HEK293 (cell line): ENCODE measurements around the gene C5.

Source experiments
- CTCF ChIA-PET: fragments of 350-600 bp; formaldehyde crosslinking; extraction: SDS; loops from one replicate; lab custom pipeline; 2021; ENCODE audit warnings: antibody characterized with exemption; lab: Yijun Ruan, JAX
- POLR2A ChIA-PET: fragments of 300-600 bp; formaldehyde crosslinking; extraction: SDS; loops from one replicate; lab custom pipeline; 2020; ENCODE audit warnings: antibody characterized with exemption, inconsistent platforms; lab: Yijun Ruan, JAX
- H3K27ac ChIP-seq: fragments of 200-500 bp; sonication (Bioruptor generic); 2 replicates; pipeline ENCODE4 v1.5.1; 2014; ENCODE audit warnings: low read depth, low read length, control low read depth, inconsistent platforms; ENCODE audit errors: extremely low read depth
- H3K36me3 ChIP-seq, 2 experiments: fragments of 200-500 bp in 1 of 2; sonication (Bioruptor generic) in 1 of 2; 1 replicate in 1 of 2; 2 replicates in 1 of 2; pipeline ENCODE4 v1.5.1; 2014 to 2017; ENCODE audit warnings: inconsistent platforms in 2 of 2, low read length in 2 of 2; ENCODE audit not compliant: control insufficient read depth in 2 of 2, insufficient read depth in 1 of 2
- H3K4me1 ChIP-seq: fragments of 200-500 bp; sonication (Bioruptor generic); 2 replicates; pipeline ENCODE4 v1.5.1; 2014; ENCODE audit warnings: mild to moderate bottlenecking, low read length, inconsistent platforms; ENCODE audit not compliant: control insufficient read depth, insufficient read depth
- H3K4me3 ChIP-seq: 2 replicates; pipeline ENCODE4 v1.5.1; 2011; ENCODE audit warnings: low read depth, mild to moderate bottlenecking, control low read depth, low read length, moderate library complexity
- H3K9me3 ChIP-seq: fragments of 200-500 bp; sonication (Bioruptor generic); 2 replicates; pipeline ENCODE4 v1.5.1; 2014; ENCODE audit warnings: low read depth, low read length, inconsistent platforms; ENCODE audit not compliant: control insufficient read depth, insufficient read depth
- EGR2 ChIP-seq: fragments of 450-650 bp; formaldehyde crosslinking; IDR thresholded peaks from 2 replicates; pipeline ENCODE4 v1.5.1; 2016; ENCODE audit warnings: low read depth, missing biosample characterization, missing genetic modification characterization
- GLI4 ChIP-seq: fragments of 450-650 bp; formaldehyde crosslinking; IDR thresholded peaks from 2 replicates; pipeline ENCODE4 v1.5.1; 2016; ENCODE audit warnings: missing biosample characterization, missing genetic modification characterization
- HOXD13 ChIP-seq: sonication (generic); formaldehyde crosslinking; IDR thresholded peaks from 2 replicates; pipeline ENCODE4 v1.8.0; 2022; ENCODE audit warnings: missing genetic modification reagents, borderline replicate concordance
- OVOL3 ChIP-seq: fragments of 450-650 bp; formaldehyde crosslinking; IDR thresholded peaks from 2 replicates; pipeline ENCODE4 v1.5.1; 2016; ENCODE audit warnings: missing biosample characterization, missing genetic modification characterization
- SCRT2 ChIP-seq: fragments of 450-650 bp; formaldehyde crosslinking; IDR thresholded peaks from 2 replicates; pipeline ENCODE4 v1.5.1; 2016; ENCODE audit warnings: missing biosample characterization, missing genetic modification characterization
- SP2 ChIP-seq: fragments of 450-650 bp; formaldehyde crosslinking; IDR thresholded peaks from 2 replicates; pipeline ENCODE4 v1.5.1; 2016; ENCODE audit warnings: missing biosample characterization, missing genetic modification characterization
- YY2 ChIP-seq: fragments of 450-650 bp; formaldehyde crosslinking; IDR thresholded peaks from 2 replicates; pipeline ENCODE4 v1.5.1; 2016; ENCODE audit warnings: missing biosample characterization, missing genetic modification characterization
- ZNF114 ChIP-seq: fragments of 450-650 bp; formaldehyde crosslinking; IDR thresholded peaks from 2 replicates; pipeline ENCODE4 v1.5.0; 2017; ENCODE audit warnings: missing biosample characterization, missing genetic modification characterization
- ZNF174 ChIP-seq: fragments of 450-650 bp; formaldehyde crosslinking; IDR thresholded peaks from 2 replicates; pipeline ENCODE4 v1.5.0; 2017; ENCODE audit warnings: missing biosample characterization, mild to moderate bottlenecking, missing genetic modification characterization
- ZNF175 ChIP-seq: fragments of 450-650 bp; formaldehyde crosslinking; IDR thresholded peaks from 2 replicates; pipeline ENCODE4 v1.5.1; 2016; ENCODE audit warnings: missing biosample characterization, missing genetic modification characterization
- ZNF202 ChIP-seq: fragments of 450-650 bp; formaldehyde crosslinking; IDR thresholded peaks from 2 replicates; pipeline ENCODE4 v1.5.1; 2016; ENCODE audit warnings: missing biosample characterization, missing genetic modification characterization, borderline replicate concordance
- ZNF324 ChIP-seq: fragments of 450-650 bp; formaldehyde crosslinking; IDR thresholded peaks from 2 replicates; pipeline ENCODE4 v1.5.1; 2016; ENCODE audit warnings: missing biosample characterization, missing genetic modification characterization
- ZNF341 ChIP-seq: fragments of 450-650 bp; formaldehyde crosslinking; IDR thresholded peaks from 2 replicates; pipeline ENCODE4; 2016; ENCODE audit warnings: low read depth, missing biosample characterization, missing genetic modification characterization
- ZNF423 ChIP-seq: fragments of 450-650 bp; formaldehyde crosslinking; IDR thresholded peaks from 2 replicates; pipeline ENCODE4 v1.5.1; 2016; ENCODE audit warnings: missing biosample characterization, missing genetic modification characterization
- ZNF585B ChIP-seq: fragments of 450-650 bp; formaldehyde crosslinking; IDR thresholded peaks from 2 replicates; pipeline ENCODE4 v1.5.1; 2016; ENCODE audit warnings: missing biosample characterization, missing genetic modification characterization
- ZNF624 ChIP-seq: fragments of 450-650 bp; formaldehyde crosslinking; IDR thresholded peaks from 2 replicates; pipeline ENCODE4 v1.5.1; 2017; ENCODE audit warnings: missing biosample characterization, missing genetic modification characterization
- ZNF76 ChIP-seq: fragments of 450-650 bp; formaldehyde crosslinking; IDR thresholded peaks from 2 replicates; pipeline ENCODE4; 2016; ENCODE audit warnings: low read depth, missing biosample characterization, missing genetic modification characterization, borderline replicate concordance
- ZNF768 ChIP-seq: fragments of 450-650 bp; formaldehyde crosslinking; IDR thresholded peaks from 2 replicates; pipeline ENCODE4 v1.5.1; 2018; ENCODE audit warnings: missing biosample characterization, mild to moderate bottlenecking, missing genetic modification characterization
- ZNF792 ChIP-seq: fragments of 450-650 bp; formaldehyde crosslinking; IDR thresholded peaks from 2 replicates; pipeline ENCODE4 v1.5.1; 2016; ENCODE audit warnings: missing biosample characterization, missing genetic modification characterization
- ZNF843 ChIP-seq: fragments of 450-650 bp; formaldehyde crosslinking; IDR thresholded peaks from 2 replicates; pipeline ENCODE4 v1.5.1; 2016; ENCODE audit warnings: missing biosample characterization, missing genetic modification characterization
- TF ChIP-seq, protein P1 (sequence below): fragments of 450-650 bp; formaldehyde crosslinking; IDR thresholded peaks from 2 replicates; pipeline ENCODE4 v1.5.1; 2016; ENCODE audit warnings: missing biosample characterization, missing genetic modification characterization
- TF ChIP-seq, protein P2 (sequence below): fragments of 450-650 bp; formaldehyde crosslinking; IDR thresholded peaks from 2 replicates; pipeline ENCODE4 v1.5.1; 2016; ENCODE audit warnings: missing biosample characterization, missing genetic modification characterization
- TF ChIP-seq, protein P3 (sequence below): fragments of 450-650 bp; formaldehyde crosslinking; IDR thresholded peaks from 2 replicates; pipeline ENCODE4 v1.5.1; 2017; ENCODE audit warnings: missing biosample characterization, missing genetic modification characterization
- TF ChIP-seq, protein P4 (sequence below): fragments of 450-650 bp; formaldehyde crosslinking; IDR thresholded peaks from 2 replicates; pipeline ENCODE4 v1.5.1; 2017; ENCODE audit warnings: missing biosample characterization, missing genetic modification characterization

C5 gene

DNA sequence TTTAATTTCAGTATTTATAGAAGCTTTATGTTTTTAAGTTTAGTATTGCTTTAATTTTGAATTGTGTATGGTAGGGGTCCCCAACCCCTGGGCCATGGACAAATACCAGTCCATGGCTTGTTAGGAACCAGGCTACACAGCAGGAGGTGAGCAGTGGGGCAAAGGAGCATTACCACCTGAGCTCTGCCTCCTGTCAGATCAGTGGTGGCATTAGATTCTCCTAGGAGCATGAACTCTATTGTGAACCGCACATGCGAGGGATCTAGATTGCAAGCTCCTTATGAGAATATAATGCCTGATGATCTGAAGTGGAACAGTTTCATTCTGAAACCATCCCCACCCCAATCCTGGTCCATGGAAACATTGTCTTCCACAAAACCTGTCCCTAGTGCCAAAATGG is 1.9 kb downstream of the C5 start:
- H3K9me3 ChIP-seq = no peaks in the 10 kb centered on the region
- no peaks in the 10 kb centered on the region for H3K4me1 ChIP-seq
- H3K4me3 ChIP-seq = no peak overlapping the region
- no peak for TF ChIP-seq SP2
- no peak for TF ChIP-seq ZNF114 (tag by site-specific recombination)
- no peak for TF ChIP-seq YY2 (tag by site-specific recombination)
- TF ChIP-seq ZNF174 (tag by site-specific recombination) = no peak
- TF ChIP-seq ZNF76 = no peak
- no peak for TF ChIP-seq ZNF843 (tag by site-specific recombination)
- TF ChIP-seq, protein P1, sequence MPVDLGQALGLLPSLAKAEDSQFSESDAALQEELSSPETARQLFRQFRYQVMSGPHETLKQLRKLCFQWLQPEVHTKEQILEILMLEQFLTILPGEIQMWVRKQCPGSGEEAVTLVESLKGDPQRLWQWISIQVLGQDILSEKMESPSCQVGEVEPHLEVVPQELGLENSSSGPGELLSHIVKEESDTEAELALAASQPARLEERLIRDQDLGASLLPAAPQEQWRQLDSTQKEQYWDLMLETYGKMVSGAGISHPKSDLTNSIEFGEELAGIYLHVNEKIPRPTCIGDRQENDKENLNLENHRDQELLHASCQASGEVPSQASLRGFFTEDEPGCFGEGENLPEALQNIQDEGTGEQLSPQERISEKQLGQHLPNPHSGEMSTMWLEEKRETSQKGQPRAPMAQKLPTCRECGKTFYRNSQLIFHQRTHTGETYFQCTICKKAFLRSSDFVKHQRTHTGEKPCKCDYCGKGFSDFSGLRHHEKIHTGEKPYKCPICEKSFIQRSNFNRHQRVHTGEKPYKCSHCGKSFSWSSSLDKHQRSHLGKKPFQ = no peak
- TF ChIP-seq OVOL3 = no peak
- TF ChIP-seq, protein P2, sequence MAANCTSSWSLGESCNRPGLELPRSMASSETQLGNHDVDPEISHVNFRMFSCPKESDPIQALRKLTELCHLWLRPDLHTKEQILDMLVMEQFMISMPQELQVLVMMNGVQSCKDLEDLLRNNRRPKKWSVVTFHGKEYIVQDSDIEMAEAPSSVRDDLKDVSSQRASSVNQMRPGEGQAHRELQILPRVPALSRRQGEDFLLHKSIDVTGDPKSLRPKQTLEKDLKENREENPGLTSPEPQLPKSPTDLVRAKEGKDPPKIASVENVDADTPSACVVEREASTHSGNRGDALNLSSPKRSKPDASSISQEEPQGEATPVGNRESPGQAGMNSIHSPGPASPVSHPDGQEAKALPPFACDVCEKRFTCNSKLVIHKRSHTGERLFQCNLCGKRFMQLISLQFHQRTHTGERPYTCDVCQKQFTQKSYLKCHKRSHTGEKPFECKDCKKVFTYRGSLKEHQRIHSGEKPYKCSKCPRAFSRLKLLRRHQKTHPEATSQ (tag by site-specific recombination) = no peak
- TF ChIP-seq ZNF202 (tag by site-specific recombination) = no peak
- ChIA-PET POLR2A (no interaction called here), CTCF (interaction anchor here (0.6 to 4.9 kb wide), 3 partner anchors 9 to 303 kb away, joined by 3 to 45 read pairs (median 4); no protein-coding TSS in a partner anchor)
- no peaks in the 10 kb centered on the region for H3K36me3 ChIP-seq
- H3K27ac ChIP-seq = no peak overlapping the region

DNA sequence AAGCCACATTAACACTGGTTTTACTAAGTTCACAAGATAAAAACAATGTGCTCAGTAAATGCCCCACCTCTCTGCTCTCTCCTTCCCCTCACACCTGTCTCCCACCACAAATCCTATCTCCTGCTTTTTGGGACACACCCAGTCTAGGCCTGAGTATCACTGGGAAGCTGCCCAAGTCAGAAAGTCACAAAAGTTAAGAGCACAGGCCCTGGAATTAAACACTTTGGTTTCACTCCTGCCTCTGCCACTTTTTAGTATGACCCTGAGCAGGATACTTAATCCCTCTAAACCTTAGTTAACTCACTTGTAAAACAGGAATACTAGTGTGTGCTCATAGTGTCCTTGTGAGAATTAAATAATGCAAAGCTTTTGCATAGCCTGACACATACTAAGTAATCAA is 11.3 kb downstream of the C5 start:
- ChIA-PET POLR2A (no interaction called here), CTCF (interaction anchor here (0.8 to 1.6 kb wide), 2 partner anchors 53 to 280 kb away, joined by 3 to 4 read pairs; no protein-coding TSS in a partner anchor)
- TF ChIP-seq ZNF423 (tag by site-specific recombination) (no peak), ZNF324 (tag by site-specific recombination) (no peak), GLI4 (no peak)
- TF ChIP-seq, protein P3, sequence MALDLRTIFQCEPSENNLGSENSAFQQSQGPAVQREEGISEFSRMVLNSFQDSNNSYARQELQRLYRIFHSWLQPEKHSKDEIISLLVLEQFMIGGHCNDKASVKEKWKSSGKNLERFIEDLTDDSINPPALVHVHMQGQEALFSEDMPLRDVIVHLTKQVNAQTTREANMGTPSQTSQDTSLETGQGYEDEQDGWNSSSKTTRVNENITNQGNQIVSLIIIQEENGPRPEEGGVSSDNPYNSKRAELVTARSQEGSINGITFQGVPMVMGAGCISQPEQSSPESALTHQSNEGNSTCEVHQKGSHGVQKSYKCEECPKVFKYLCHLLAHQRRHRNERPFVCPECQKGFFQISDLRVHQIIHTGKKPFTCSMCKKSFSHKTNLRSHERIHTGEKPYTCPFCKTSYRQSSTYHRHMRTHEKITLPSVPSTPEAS (tag by site-specific recombination) = no peak
- Histone ChIP-seq H3K27ac (no peak overlapping the region), H3K36me3 (no peaks in the 10 kb centered on the region), H3K4me1 (no peaks in the 10 kb centered on the region), H3K4me3 (no peak overlapping the region), H3K9me3 (no peaks in the 10 kb centered on the region)

DNA sequence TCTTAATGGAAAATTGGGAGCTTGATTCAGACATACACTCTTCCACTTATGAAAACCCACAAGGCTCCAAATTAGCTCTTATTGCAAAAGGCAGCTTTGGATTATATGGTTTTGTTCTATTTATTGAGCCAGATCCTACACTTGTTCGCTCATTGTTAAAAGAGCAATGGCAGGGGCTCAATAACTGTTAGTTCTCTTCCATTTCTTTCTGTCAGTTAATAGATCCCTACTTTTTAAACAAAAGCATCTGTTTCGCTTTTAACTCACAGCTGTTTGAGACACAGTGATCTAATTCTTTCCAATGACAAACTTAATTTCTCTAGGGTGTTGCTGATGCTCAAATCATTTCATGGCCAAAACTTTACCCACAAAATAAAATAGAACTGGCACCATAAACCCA is 11.7 kb downstream of the C5 start:
- no peaks in the 10 kb centered on the region for H3K9me3 ChIP-seq
- no peaks in the 10 kb centered on the region for H3K4me1 ChIP-seq
- no peaks in the 10 kb centered on the region for H3K36me3 ChIP-seq
- no peak overlapping the region for H3K27ac ChIP-seq
- ChIA-PET POLR2A (no interaction called here), CTCF (interaction anchor here (0.8 to 1.6 kb wide), 2 partner anchors 53 to 279 kb away, joined by 3 to 4 read pairs; no protein-coding TSS in a partner anchor)
- no peak overlapping the region for H3K4me3 ChIP-seq
- TF ChIP-seq SCRT2 (tag by site-specific recombination) = no peak
- TF ChIP-seq ZNF624 (tag by site-specific recombination) = no peak
- no peak for TF ChIP-seq ZNF768
- no peak for TF ChIP-seq ZNF324 (tag by site-specific recombination)
- no peak for TF ChIP-seq ZNF792 (tag by site-specific recombination)
- no peak for TF ChIP-seq ZNF585B
- TF ChIP-seq, protein P4, sequence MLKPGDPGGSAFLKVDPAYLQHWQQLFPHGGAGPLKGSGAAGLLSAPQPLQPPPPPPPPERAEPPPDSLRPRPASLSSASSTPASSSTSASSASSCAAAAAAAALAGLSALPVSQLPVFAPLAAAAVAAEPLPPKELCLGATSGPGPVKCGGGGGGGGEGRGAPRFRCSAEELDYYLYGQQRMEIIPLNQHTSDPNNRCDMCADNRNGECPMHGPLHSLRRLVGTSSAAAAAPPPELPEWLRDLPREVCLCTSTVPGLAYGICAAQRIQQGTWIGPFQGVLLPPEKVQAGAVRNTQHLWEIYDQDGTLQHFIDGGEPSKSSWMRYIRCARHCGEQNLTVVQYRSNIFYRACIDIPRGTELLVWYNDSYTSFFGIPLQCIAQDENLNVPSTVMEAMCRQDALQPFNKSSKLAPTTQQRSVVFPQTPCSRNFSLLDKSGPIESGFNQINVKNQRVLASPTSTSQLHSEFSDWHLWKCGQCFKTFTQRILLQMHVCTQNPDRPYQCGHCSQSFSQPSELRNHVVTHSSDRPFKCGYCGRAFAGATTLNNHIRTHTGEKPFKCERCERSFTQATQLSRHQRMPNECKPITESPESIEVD (tag by site-specific recombination) = no peak
- TF ChIP-seq ZNF341 (tag by site-specific recombination) = no peak
- TF ChIP-seq ZNF175 (tag by site-specific recombination) = no peak
- TF ChIP-seq EGR2 (tag by site-specific recombination) = no peak
- TF ChIP-seq, protein P3 (tag by site-specific recombination) = no peak
- TF ChIP-seq HOXD13 (CRISPR knock-in tag) = no peak
